Panc1 (cell line): ENCODE measurements around the gene ITM2B. TPM values are rescaled to one million over a fixed set of nuclear protein-coding genes. Genes with fewer than 3 reads are reported as not detected.

Experiments used
- ATAC-seq: fragments of 200-7000 bp; cut with Tn5 transposase; 2 replicates; pipeline ENCODE4 v1.9.1; 2020; ENCODE audit warnings: mild to moderate bottlenecking, moderate library complexity
- BruUV-seq: library from RNA; stranded (reverse); fragments of 400-500 nt; replicated peaks from 2 replicates; lab custom pipeline; 2021; lab: Mats Ljungman, UMichigan
- CTCF ChIA-PET: fragments of 300-600 bp; sonication (Branson Sonifier 250); formaldehyde crosslinking; loops from one replicate; lab custom pipeline; 2022; ENCODE audit warnings: antibody characterized with exemption; lab: Charles Lee
- POLR2A ChIA-PET: fragments of 300-600 bp; sonication (Branson Sonifier 250); formaldehyde crosslinking; loops from one replicate; lab custom pipeline; 2022; ENCODE audit warnings: antibody characterized with exemption; lab: Charles Lee
- DNase-seq: peaks from one replicate; pipeline ENCODE4 v3.0.0-alpha.2; 2010; ENCODE audit warnings: low read depth, low spot score
- H3K27ac ChIP-seq: 2 replicates; pipeline ENCODE4 v1.5.1; 2011; ENCODE audit warnings: mild to moderate bottlenecking, low read length, inconsistent platforms
- H3K27me3 ChIP-seq: fragments of 200-500 bp; sonication (Bioruptor generic); 2 replicates; pipeline ENCODE4 v1.6.0; 2014; ENCODE audit warnings: low read length, inconsistent platforms; ENCODE audit not compliant: control insufficient read depth, insufficient read depth
- H3K36me3 ChIP-seq: fragments of 200-500 bp; sonication (Bioruptor generic); 2 replicates; pipeline ENCODE4 v1.5.1; 2014; ENCODE audit warnings: inconsistent platforms, mild to moderate bottlenecking, low read length, moderate library complexity; ENCODE audit not compliant: control insufficient read depth, insufficient read depth
- H3K4me1 ChIP-seq: 2 replicates; pipeline ENCODE4 v1.5.1; 2011; ENCODE audit warnings: inconsistent platforms, mild to moderate bottlenecking, low read length, moderate library complexity; ENCODE audit not compliant: control insufficient read depth, insufficient read depth
- H3K4me3 ChIP-seq, 2 experiments: 2 replicates each; pipeline ENCODE4 v1.5.1; 2011 to 2012; ENCODE audit warnings: low read depth in 2 of 2, low read length in 2 of 2, mild to moderate bottlenecking in 2 of 2, inconsistent platforms in 1 of 2, moderate library complexity in 1 of 2
- H3K9me3 ChIP-seq: fragments of 200-500 bp; sonication (Bioruptor generic); 2 replicates; pipeline ENCODE4 v1.5.1; 2014; ENCODE audit warnings: low read depth, mild to moderate bottlenecking, inconsistent platforms, low read length, moderate library complexity; ENCODE audit not compliant: control insufficient read depth, insufficient read depth
- CTCF ChIP-seq: fragments of 450-650 bp; IDR thresholded peaks from 2 replicates; pipeline ENCODE4 v1.5.1; 2017; ENCODE audit warnings: mild to moderate bottlenecking
- POLR2AphosphoS5 ChIP-seq: IDR thresholded peaks from 2 replicates; pipeline ENCODE4 v1.6.1; 2012; ENCODE audit warnings: mild to moderate bottlenecking, low read depth, low read length, moderate library complexity
- REST ChIP-seq, 2 experiments: IDR thresholded peaks; 2 replicates each; pipeline ENCODE4 v1.6.1; 2011 to 2012; ENCODE audit warnings: low read depth in 2 of 2, control low read depth in 1 of 2, low read length in 1 of 2, mild to moderate bottlenecking in 1 of 2, moderate library complexity in 1 of 2; ENCODE audit not compliant: insufficient read depth in 1 of 2
- SIN3A ChIP-seq: IDR thresholded peaks from 2 replicates; pipeline ENCODE4 v1.6.1; 2012; ENCODE audit warnings: low read depth, mild to moderate bottlenecking, low read length, moderate library complexity, borderline replicate concordance; ENCODE audit not compliant: insufficient read depth
- TCF7L2 ChIP-seq: IDR thresholded peaks from 2 replicates; pipeline ENCODE4 v1.6.1; 2011; ENCODE audit warnings: mild to moderate bottlenecking, low read depth, low read length, inconsistent platforms
- in situ Hi-C: cut with HindIII; loops from 2 replicates; pipeline ENCODE4 v1.10.0; 2016; ENCODE audit warnings: low sequenced_read_pairs, low pct_unique_long_range_greater_than_20kb
- intact Hi-C: fragments of 100-400 bp; cut with micrococcal nuclease; formaldehyde crosslinking; loops from one replicate; pipeline ENCODE4 v1.10.0; 2022; ENCODE audit not compliant: unreplicated experiment
- total RNA-seq: library from RNA; stranded (reverse); gene quantifications from one replicate; pipeline ENCODE4 v1.2.1, GENCODE V29; 2021; ENCODE audit not compliant: unreplicated experiment

Gene ITM2B
- total RNA-seq, 1 experiment from 2014 or later = 156 TPM

DNA sequence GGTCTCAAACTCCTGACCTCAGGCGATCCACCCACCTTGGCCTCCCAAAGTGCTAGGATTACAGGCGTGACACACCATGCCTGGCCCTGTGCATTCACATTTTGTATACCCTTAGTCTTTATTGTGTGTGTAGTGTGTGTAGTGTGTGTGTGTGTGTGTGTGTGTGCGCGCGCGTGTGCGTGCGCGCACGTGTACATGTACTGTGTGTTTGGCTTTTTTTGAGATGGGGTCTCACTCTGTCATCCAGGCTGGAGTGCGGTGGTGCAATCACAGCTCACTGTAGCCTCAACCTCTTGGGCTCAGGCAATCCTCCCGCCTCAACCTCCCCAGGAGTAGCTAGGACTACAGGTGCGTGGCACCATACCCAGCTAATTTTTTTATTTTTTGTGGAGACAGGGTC, 22.1 kb downstream of the ITM2B start:
- BruUV-seq = no TSS peak
- H3K4me3 ChIP-seq = no peak overlapping the region
- H3K9me3 ChIP-seq = no peaks in the 10 kb centered on the region
- DNase-seq = no peak
- H3K27ac ChIP-seq = no peak overlapping the region
- H3K36me3 ChIP-seq = peaks cover 7% of the 10 kb centered on the region
- no peaks in the 10 kb centered on the region for H3K4me1 ChIP-seq
- no peak for ATAC-seq
- no peak for TF ChIP-seq REST (IDR thresholded peaks at IDR 0.05; ENCODE audit: insufficient read depth in 1 of 2, low read depth in 2 of 2, low read length in 1 of 2)
- no peak for TF ChIP-seq SIN3A
- TF ChIP-seq POLR2AphosphoS5 = no peak
- intact Hi-C loops = no loop called here
- ChIA-PET CTCF (no interaction called here), POLR2A (no interaction called here)
- H3K27me3 ChIP-seq = no peaks in the 10 kb centered on the region
- in situ Hi-C loops = no loop called here

- ATAC-seq (no peak), DNase-seq (no peak)
- Histone ChIP-seq H3K4me1 (no peaks in the 10 kb centered on the region), H3K36me3 (peaks cover 7% of the 10 kb centered on the region), H3K9me3 (no peaks in the 10 kb centered on the region), H3K4me3 (no peak overlapping the region), H3K27me3 (no peaks in the 10 kb centered on the region), H3K27ac (no peak overlapping the region)
- POLR2A ChIA-PET = no interaction called here
- no TSS peak for BruUV-seq
- TF ChIP-seq CTCF = no peak
- TF ChIP-seq TCF7L2 = no peak
- no peak for TF ChIP-seq POLR2AphosphoS5
- no peak for TF ChIP-seq SIN3A
- no peak for TF ChIP-seq REST (IDR thresholded peaks at IDR 0.05; ENCODE audit: insufficient read depth in 1 of 2, low read depth in 2 of 2, low read length in 1 of 2)
- in situ Hi-C loops (no loop called here), intact Hi-C loops (no loop called here)
- CTCF ChIA-PET = no interaction called here
Observed at GRCh38 chr13:48255954-48256353, 22.9 kb downstream of the ITM2B start.
